Pulmonary artery endothelial cell (primary cell): ENCODE data around the gene ARRDC4. TPM values are rescaled to one million over a fixed set of nuclear protein-coding genes. Genes with fewer than 3 reads are reported as not detected.
A peak's percentile ranks its signal among the peaks of the same experiment; 100 is the strongest.

Experiments
- DNase-seq: peaks from one replicate; pipeline ENCODE4 v3.0.0-alpha.2; 2011; ENCODE audit warnings: low read depth, low spot score
- total RNA-seq: library from RNA; depleted of rRNA; stranded (reverse); fragments of >200 nt; gene quantifications from 2 replicates; pipeline ENCODE4 v1.2.3, GENCODE V29; 2014

The ARRDC4 gene
- total RNA-seq = 0.85 and 2.0 TPM in 2 replicates

- peak; percentile 99 for DNase-seq
Observed at GRCh38 chr15:97960364-97961066, at the start of gene ARRDC4. Gene ARRDC4 (plus strand): TSS chr15:97960703. CDS start chr15:97960862, 159 bp downstream.

- no peak for DNase-seq
Observed at GRCh38 chr15:97914711-97915110, 45.8 kb upstream of the ARRDC4 start.

- no peak for DNase-seq
Observed at GRCh38 chr15:97915261-97915660, 45.2 kb upstream of the ARRDC4 start.

GRCh38 chr15:97921296-97921865, 39.1 kb upstream of the ARRDC4 start:
- no peak for DNase-seq

- no peak for DNase-seq
Observed at GRCh38 chr15:97929456-97930229, 30.9 kb upstream of the ARRDC4 start.

- DNase-seq = no peak
Observed at GRCh38 chr15:97930230-97930629, 30.3 kb upstream of the ARRDC4 start.

- no peak for DNase-seq
Observed at GRCh38 chr15:97931314-97931713, 29.2 kb upstream of the ARRDC4 start.

GRCh38 chr15:97933589-97933988, 26.9 kb upstream of the ARRDC4 start:
- DNase-seq = no peak

GRCh38 chr15:97940993-97941392, 19.5 kb upstream of the ARRDC4 start:
- no peak for DNase-seq

- no peak for DNase-seq
Observed at GRCh38 chr15:97941572-97941971, 18.9 kb upstream of the ARRDC4 start.

- DNase-seq = no peak
Observed at GRCh38 chr15:97944724-97945123, 15.8 kb upstream of the ARRDC4 start.

- no peak for DNase-seq
Observed at GRCh38 chr15:97947465-97948260, 12.8 kb upstream of the ARRDC4 start.

GRCh38 chr15:97953254-97953653, 7.2 kb upstream of the ARRDC4 start:
- no peak for DNase-seq

- DNase-seq = no peak
Observed at GRCh38 chr15:97953748-97954147, 6.8 kb upstream of the ARRDC4 start.

- no peak for DNase-seq
Observed at GRCh38 chr15:97955035-97955434, 5.5 kb upstream of the ARRDC4 start.

GRCh38 chr15:97955529-97955928, 5.0 kb upstream of the ARRDC4 start:
- DNase-seq = no peak

GRCh38 chr15:97959724-97960363, 659 bp upstream of the ARRDC4 start:
- no peak for DNase-seq

- no peak for DNase-seq
Observed at GRCh38 chr15:97961067-97961954, 808 bp downstream of the ARRDC4 start.

- DNase-seq = no peak
Observed at GRCh38 chr15:97962263-97962662, 1.8 kb downstream of the ARRDC4 start.

- no peak for DNase-seq
Observed at GRCh38 chr15:97963779-97964178, 3.3 kb downstream of the ARRDC4 start.
